GM21381 (cell line): ENCODE results near the gene CA5A.

ENCODE experiments used
- ATAC-seq: cut with Tn5 transposase; IDR thresholded peaks from one replicate; pipeline ENCODE4 v1.9.1; 2021; ENCODE audit warnings: mild to moderate bottlenecking, moderate library complexity; ENCODE audit not compliant: unreplicated experiment

The CA5A gene

DNA sequence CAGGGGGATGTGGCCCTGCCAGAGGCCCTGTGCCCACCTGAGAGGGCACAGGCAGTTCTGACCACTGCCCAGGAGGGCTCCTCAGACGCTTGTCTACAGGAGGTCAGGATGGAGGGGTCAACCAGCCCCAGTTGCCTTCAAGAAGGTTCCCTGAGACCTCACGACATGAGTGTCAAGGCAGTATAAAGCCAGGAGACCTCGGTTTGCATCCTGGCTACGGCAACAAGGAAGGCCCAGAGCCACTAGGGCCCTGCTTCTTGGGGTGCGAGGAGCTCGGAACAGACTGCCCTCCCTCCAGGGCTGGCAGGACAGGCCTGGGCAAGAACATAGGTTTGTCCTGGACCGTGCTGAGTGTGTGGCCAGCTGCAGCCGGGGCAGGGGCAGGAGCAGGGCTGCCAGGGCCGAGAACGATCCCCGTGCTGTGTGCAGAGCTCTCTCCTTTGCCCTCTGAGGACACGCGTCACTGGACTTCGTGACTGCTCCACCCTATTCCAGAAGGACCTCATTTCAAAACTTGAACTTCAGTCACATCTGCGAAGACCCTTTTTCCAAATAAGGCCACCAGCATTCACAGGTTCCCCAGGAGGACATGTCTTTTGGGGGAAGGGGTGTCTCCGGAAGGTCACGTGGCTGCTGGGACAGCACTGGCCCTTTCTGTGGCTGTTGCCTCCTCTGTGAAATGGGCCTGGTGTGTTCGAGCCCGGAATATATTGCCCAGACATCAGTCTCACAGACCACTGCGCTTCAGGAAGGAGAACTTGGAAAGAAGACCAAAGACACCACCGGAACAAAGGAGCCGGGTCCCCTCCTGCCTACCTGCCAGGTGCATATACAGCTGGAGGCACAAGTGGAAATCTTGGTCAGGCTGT is 94.8 kb downstream of the CA5A start:
- ATAC-seq = no peak

DNA sequence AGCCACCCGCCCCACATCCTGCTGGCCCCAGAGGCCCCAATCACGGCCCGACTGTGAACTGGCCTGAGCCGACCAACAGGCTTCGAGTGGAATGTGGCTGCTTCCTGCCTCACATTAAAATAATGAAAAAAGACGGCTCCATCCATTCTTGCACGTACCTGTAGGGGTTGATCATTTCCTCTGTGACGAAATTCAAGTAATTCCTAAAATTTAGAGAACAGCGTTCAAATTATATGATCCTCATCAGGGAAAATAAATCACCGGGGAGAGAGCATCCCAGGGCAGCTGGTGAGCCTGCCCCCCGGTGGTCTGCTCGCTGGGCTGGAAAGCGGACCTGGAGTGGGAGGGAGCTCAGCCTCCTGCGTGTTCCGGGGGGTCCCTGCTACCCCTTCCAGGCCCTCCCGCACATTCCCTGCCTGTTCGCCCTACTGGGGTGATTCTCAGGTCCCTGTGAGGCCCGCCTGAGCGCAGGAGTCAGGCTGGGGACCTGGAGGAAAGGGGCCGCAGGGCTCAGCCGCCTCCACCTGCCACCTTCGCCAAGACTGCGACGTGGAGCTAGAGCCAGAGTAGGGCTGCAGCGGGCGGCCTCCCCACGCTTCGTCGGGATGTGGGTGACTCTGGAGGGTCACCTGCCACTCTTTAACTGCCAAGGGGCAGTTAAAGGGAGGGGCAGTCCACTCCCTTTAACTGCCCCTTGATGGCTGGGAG is 95.9 kb downstream of the CA5A start:
- no peak for ATAC-seq

DNA sequence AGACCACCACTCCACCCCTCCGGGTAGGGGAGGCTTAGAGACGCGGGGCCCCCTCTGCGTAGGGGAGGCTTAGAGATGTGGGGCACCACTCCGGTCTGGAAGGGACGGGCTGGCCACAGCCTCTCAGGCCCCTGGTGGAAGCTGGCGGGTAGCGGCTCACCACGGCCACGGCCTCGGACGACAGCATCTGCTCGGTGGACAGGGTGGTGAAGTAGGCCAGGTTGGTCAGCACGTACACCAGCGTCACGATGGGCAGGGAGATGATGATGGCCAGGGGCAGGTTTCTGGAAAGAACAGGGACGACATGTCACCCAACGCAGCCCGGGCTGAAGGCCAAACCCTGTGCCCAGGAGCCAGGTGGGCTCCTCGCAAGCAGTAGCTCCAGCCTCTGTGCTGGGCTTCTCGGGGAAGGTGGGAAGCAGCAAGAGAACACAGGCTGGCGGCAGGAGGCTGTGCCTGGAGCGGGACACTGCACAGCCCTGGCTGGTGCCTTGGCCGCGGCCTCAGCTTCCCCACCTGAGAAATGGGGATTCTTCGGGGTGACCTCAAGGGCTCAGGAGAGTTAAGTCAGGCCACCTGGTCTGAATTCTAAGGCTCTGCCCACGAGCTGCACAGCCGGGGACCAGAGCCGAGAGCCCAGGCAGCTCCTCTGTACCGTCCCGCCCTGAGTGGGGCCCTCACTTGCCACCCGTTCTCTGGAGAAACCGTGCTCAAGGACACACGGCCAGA is 96.6 kb downstream of the CA5A start:
- ATAC-seq = no peak

DNA sequence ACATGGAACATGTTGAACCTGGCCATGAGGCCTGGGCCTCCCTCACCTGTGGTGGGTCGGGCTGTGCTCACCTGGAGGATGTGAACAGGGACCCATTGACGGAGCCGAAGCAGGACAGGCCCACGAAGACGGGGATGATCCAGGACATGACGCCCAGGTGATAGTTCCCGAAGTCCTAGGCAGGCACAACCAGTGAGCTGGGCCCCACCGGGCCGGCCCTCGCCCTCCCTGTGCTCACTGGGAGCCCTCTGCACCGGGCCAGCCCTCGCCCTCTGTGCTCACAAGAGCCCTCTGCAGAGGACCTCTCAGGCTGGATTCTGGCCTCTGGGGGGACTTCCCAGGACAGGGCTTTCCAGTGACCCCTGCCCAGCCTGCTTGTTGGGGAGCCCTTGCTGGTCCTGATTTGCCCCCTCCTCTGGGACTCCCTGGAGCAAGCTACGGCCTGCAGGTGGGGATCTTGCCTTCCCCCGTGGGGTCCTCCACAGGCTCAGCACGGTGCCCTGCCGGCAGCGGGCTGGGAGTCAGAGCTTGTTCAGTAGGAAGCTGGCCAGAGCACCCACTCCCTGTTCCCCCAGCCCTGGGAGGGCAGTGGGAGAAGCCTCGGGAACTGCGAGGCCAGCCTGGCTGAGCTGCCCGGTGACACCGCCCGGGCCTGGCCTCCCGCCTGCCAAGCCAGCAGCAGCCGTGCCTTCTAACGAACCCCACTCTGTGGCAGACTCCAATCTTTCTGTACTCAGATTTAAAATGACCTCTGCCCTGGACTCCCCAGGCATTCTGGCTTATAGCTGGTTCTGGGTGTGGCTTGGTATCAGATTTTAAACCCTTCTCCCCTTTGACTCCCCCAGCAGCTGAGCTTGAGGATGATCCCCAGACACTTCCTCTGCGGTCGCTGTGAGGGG is 97.4 kb downstream of the CA5A start:
- no peak for ATAC-seq
